Measurements from ENCODE around the gene FNIP1. TPM values are rescaled to one million over a fixed set of nuclear protein-coding genes. Genes with fewer than 3 reads are reported as not detected.

Gene FNIP1
- total RNA-seq, 4 donors from 2014 or later, result 50.2 to 64.1 (median 52.1) TPM

GRCh38 chr5:131773805-131774204 is 23.0 kb downstream of the FNIP1 start:
- no peak for DNase-seq (ENCODE audit: low spot score)
- ATAC-seq (ENCODE audit: low FRiP score), result no peak
- no peak for TF ChIP-seq CTCF (IDR thresholded peaks at IDR 0.05)

- no peak for TF ChIP-seq CTCF (IDR thresholded peaks at IDR 0.05)
- no peak for DNase-seq (ENCODE audit: low spot score)
- ATAC-seq (ENCODE audit: low FRiP score), result no peak
Measured at GRCh38 chr5:131771692-131772091, 25.1 kb downstream of the FNIP1 start.

GRCh38 chr5:131769961-131770360 is 26.9 kb downstream of the FNIP1 start:
- DNase-seq (ENCODE audit: low spot score) (no peak), ATAC-seq (ENCODE audit: low FRiP score) (no peak)
- no peak for TF ChIP-seq CTCF (IDR thresholded peaks at IDR 0.05)

- ATAC-seq (ENCODE audit: low FRiP score) (no peak), DNase-seq (ENCODE audit: low spot score) (no peak)
- no peak for TF ChIP-seq CTCF (IDR thresholded peaks at IDR 0.05)
Measured at GRCh38 chr5:131769336-131769735, 27.5 kb downstream of the FNIP1 start.

- no peak for DNase-seq (ENCODE audit: low spot score)
- no peak for ATAC-seq (ENCODE audit: low FRiP score)
Measured at GRCh38 chr5:131767891-131768290, 28.9 kb downstream of the FNIP1 start.

GRCh38 chr5:131766689-131767088 is 30.1 kb downstream of the FNIP1 start:
- DNase-seq (ENCODE audit: low spot score), result no peak
- ATAC-seq (ENCODE audit: low FRiP score), result no peak
- TF ChIP-seq CTCF (IDR thresholded peaks at IDR 0.05), result no peak

More at GRCh38 chr5:131767891-131768290, 28.9 kb downstream of the FNIP1 start:
- TF ChIP-seq CTCF (IDR thresholded peaks at IDR 0.05), result no peak

- TF ChIP-seq CTCF (IDR thresholded peaks at IDR 0.05), result no peak
- no peak for DNase-seq (ENCODE audit: low spot score)
- no peak for ATAC-seq (ENCODE audit: low FRiP score)
Measured at GRCh38 chr5:131765261-131765660, 31.6 kb downstream of the FNIP1 start.

Measured in omental fat pad (tissue), 4 donors.